GM18517 (cell line): ENCODE results near the gene POU2AF3.
"Not testable (repeated sequence)": the region's sequence is repeated elsewhere in the genome, so short reads cannot be mapped to it uniquely, and the experiment has no call there.

Source experiments
- ATAC-seq: cut with Tn5 transposase; IDR thresholded peaks from one replicate; pipeline ENCODE4 v1.9.1; 2021; ENCODE audit warnings: mild to moderate bottlenecking, moderate library complexity; ENCODE audit not compliant: unreplicated experiment

POU2AF3 gene, protein sequence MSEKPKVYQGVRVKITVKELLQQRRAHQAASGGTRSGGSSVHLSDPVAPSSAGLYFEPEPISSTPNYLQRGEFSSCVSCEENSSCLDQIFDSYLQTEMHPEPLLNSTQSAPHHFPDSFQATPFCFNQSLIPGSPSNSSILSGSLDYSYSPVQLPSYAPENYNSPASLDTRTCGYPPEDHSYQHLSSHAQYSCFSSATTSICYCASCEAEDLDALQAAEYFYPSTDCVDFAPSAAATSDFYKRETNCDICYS

DNA sequence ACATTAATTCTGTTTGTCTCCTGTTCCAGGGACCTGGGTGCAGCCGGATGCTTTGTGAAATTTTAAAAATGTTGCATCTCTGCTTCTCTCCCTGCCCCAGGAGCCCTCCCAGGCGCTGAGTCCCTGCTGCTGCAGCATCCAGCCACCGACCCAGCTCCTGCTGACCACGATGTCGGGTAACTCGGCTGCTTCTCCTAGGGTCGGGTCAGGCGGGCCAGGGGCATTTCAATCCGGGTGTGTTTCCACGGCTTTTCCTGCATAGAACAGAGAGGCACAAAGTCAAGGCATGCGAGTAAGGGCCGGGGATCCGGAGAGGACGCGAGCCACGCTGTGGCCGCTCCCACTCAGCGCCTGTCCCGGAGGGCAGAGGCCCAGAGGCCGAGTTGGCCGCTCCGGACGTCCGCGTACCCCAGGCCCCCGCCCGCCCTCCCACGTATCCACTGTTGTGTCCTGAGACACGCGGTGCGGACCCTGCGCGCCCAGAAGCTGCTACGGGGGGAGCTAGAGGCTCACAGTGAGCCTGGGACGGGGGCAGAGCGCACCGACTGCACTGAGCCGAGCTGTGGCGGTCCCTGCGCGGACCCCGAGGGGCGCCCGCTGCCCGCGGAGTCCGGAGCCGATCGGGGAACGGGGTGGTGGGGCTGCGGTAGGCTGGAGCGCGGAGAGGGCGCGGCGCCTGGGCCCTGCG, at the start of gene POU2AF3:
POU2AF3 (plus strand) TSS at position 134 of the 688 bp plus-strand sequence; CDS start at position 170, 36 bp downstream.
- ATAC-seq, result no peak

DNA sequence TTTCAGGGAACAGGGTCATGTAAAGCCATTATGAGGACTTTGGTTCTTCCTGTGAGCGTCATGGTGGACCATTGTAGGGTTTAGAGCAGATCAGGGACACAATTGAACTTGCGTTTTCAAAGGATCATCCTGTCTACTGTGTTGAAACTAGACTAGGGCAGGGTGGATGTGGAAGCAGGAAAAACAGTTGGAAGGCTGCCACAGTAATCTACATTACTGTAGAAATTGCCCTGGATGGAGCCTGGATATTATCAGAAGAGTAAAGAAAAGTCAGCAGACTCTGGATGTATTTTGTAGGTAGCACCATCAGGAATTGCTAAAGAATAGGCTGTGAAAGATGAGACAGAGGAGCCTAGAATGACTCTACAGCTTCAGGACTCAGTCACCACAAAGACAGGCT, 47.4 kb upstream of the POU2AF3 start:
- no peak for ATAC-seq

GRCh38 chr11:111253131-111253530, 45.2 kb upstream of the POU2AF3 start:
- ATAC-seq, result no peak

GRCh38 chr11:111253630-111254029, 44.7 kb upstream of the POU2AF3 start:
- no peak for ATAC-seq

DNA sequence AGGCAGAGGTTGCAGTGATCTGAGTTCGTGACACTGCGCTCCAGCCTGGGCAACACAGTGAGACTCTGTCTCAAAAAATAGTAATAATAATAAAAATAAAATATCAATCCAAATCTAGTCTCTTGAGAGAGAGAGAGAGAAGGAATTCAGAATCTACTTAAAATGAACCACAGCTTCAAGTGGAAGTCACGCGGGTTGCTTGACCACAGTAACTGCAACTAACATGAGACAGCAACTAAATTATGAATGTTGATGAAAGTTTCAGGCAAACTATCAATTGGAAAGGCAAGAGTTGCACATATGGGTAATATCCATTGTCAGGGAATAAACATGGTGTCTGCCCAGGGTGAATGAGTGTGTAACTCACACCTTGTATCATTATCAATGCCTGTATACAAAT, 40.3 kb upstream of the POU2AF3 start:
- no peak for ATAC-seq

- ATAC-seq, result no peak
These were observed 38.5 kb upstream of the POU2AF3 start for GRCh38 chr11:111259896-111260295.

DNA sequence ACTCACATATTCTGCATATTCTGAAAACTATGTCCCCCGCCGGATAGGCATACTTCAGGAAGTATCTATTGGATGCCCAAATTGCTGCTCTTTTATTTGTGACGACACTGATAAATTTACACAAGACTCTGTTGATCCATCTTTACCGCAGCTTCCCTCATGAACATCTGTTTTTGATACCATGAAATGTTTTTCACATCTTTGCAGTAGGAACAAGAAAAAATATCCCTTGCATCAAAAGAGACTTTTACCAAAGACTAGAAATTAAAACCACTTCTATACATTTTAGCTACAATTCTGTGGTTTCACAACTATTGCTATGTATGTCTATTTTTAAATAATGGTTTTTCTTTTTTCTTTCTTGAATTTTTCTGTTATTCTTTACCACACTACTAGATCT, 37.5 kb upstream of the POU2AF3 start:
- ATAC-seq, result no peak

GRCh38 chr11:111264646-111265045, 33.7 kb upstream of the POU2AF3 start:
- no peak for ATAC-seq

DNA sequence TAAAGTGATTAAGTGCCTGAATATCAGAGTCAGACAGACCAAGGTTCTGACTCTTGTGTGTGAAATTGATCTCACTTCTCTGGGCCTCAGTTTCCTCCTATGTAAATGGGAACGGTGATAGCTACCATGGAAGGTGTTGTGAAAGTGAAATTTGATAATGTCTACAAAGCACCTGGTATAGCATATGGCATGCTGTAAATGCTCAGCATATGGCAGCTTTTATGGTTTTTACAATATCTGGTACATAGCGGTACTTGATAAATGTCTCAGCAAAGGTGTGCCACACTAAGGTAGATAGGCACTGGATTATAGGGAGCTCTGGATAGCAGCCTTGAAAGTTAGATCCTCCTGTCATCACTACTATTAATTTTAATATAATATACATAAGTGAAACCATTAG, 32.9 kb upstream of the POU2AF3 start:
- no peak for ATAC-seq

GRCh38 chr11:111268303-111268702, 30.0 kb upstream of the POU2AF3 start:
- ATAC-seq, result not testable (repeated sequence)

GRCh38 chr11:111269146-111269868, 29.0 kb upstream of the POU2AF3 start:
- ATAC-seq, result no peak

DNA sequence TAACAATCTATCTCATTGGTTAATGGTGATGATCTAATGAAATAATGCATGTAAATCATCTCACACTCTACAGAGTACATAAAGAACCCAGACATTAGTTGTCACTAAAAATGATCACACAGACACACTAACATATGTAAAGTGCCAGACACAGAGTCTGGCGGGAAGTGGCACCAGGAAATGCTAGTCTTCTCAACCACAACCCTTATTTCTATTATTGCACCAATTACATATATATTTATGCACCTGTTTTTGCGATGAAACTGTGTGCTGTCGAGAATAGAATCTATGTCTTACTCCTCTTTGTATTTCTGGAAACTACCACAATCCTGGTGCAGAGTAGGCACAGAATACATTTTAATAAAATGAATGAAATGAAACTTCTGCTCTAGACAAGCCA, 25.9 kb upstream of the POU2AF3 start:
- no peak for ATAC-seq

GRCh38 chr11:111282562-111283075, 15.7 kb upstream of the POU2AF3 start:
- ATAC-seq, result no peak

DNA sequence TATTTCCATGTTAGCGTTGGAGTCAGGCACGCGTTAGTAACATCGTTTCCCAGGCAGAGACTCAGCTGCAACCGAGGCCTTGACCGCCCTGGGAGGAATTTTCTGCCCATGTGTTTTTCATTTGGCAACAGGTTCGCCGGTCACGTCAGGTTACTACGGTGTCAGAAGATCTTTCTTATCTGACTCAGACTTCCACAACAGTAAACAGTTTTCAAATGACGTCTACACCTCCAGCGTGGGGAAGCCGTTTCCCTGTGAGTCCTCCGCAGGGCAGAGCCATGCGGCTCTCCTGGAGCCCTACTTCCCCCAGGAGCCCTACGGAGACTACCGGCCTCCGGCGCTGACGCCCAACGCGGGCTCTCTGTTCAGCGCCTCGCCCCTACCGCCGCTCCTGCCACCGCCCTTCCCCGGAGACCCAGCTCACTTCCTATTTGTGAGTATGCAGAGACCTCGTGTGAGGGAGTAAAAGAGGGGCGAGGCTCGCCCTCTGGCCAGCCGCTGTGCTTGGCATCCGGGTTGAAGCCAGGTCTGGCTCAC, 14.3 kb upstream of the POU2AF3 start:
- no peak for ATAC-seq

DNA sequence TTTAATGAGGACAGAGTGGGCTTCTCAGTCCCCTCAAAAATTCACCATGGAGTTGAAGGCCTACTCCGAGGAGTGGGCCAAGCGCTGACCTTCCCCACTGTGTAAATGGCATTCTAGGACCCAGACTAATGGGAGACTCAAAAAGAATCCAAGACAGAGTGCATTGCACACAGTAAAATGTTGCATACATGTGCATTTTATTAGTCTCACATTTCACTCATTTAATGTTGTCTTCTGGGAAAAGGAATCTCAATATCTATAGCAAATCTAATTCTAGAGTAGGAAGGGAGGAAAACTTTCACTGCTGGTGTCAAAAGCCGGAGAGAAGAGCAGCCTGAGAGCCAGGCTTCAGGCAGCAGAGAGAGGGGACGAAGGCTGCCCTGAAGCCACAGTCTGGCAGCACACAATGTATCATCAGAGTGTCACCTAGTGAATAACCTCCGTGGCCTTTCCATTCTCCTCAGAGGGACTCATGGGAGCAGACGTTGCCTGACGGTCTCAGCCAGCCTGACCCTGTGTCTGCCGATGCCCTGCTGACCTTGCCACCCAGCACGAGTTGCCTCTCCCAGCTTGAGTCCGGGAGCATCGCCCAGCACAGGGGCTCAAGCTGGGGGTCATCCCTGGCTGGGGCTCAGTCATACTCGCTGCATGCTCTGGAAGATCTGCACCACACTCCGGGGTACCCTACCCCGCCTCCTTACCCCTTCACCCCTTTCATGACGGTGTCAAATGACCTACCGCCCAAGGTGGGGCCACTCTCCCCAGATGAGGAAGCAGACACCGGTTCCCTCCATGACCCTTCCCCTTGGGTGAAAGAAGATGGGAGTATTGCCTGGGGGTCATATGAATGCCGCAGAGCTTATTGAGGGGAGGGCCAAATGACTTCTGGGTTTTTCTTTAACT, 12.9 kb upstream of the POU2AF3 start:
- no peak for ATAC-seq

- ATAC-seq, result no peak
These were observed 6.6 kb upstream of the POU2AF3 start for GRCh38 chr11:111291764-111292163.

DNA sequence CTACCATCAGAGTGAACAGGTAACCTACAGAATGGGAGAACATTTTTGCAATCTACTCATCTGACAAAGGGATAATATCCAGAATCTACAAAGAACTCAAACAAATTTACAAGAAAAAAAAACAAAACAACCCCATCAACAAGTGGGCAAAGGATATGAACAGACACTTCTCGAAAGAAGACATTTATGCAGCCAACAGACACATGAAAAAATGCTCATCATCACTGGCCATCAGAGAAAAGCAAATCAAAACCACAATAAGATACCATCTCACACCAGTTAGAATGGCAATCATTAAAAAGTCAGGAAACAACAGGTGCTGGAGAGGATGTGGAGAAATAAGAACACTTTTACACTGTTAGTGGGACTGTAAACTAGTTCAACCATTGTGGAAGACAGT, 5.9 kb upstream of the POU2AF3 start:
- not testable (repeated sequence) for ATAC-seq

- ATAC-seq, result no peak
These were observed 2.1 kb upstream of the POU2AF3 start for GRCh38 chr11:111296196-111296595.

DNA sequence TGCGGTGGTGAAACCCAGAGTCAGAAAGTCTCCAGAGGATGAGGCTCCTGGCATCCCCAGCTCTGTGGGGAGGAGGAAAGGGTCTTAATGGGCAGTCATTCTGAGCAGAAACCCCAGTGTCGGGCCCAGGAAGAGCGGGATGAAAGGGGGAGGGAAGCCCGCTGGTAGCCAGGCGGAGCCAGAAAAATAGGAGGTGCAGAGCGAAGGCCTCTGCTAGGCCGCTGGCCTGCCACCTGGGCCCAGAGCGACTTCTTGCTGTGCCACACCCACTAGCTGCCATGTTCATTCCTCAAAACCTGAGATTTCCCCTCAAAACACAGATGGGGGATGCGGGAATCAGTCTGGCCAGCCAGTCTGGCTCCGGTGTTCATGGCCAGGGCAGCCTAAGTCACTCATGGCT, 650 bp upstream of the POU2AF3 start:
- ATAC-seq, result no peak
